Aorta (tissue), 5 donors: Measurements from ENCODE around the gene ABCB1. TPM values are rescaled to one million over a fixed set of nuclear protein-coding genes. Genes with fewer than 3 reads are reported as not detected.

Source experiments
- ATAC-seq: fragments of 200-7000 bp; cut with Tn5 transposase; one replicate; pipeline ENCODE4 v1.9.1; 2022; ENCODE audit warnings: moderate library complexity; ENCODE audit not compliant: low FRiP score
- DNase-seq, 2 donors: peaks; one replicate each; pipeline ENCODE4 v3.0.0-alpha.2; 2020
- H3K27ac ChIP-seq, 2 donors: one replicate each; pipeline ENCODE4 v1.5.1; 2013; ENCODE audit warnings: low read length in 2 of 2, mild to moderate bottlenecking in 2 of 2, moderate library complexity in 2 of 2, control low read depth in 1 of 2, inconsistent platforms in 1 of 2, low read depth in 1 of 2
- H3K27me3 ChIP-seq, 2 donors: one replicate each; pipeline ENCODE4 v1.6.1; 2013; ENCODE audit warnings: control low read depth in 1 of 2, low read length in 1 of 2, mild to moderate bottlenecking in 1 of 2, moderate library complexity in 1 of 2; ENCODE audit not compliant: insufficient read depth in 2 of 2, control insufficient read depth in 1 of 2
- H3K36me3 ChIP-seq, 2 donors: one replicate each; pipeline ENCODE4 v1.6.1; 2013; ENCODE audit warnings: control low read depth in 1 of 2, low read length in 1 of 2, mild to moderate bottlenecking in 1 of 2; ENCODE audit not compliant: insufficient read depth in 2 of 2, control insufficient read depth in 1 of 2
- H3K4me1 ChIP-seq, 2 donors: one replicate each; pipeline ENCODE4 v1.6.1; 2013; ENCODE audit warnings: low read length in 2 of 2, control low read depth in 1 of 2, mild to moderate bottlenecking in 1 of 2, moderate library complexity in 1 of 2; ENCODE audit not compliant: insufficient read depth in 2 of 2, control insufficient read depth in 1 of 2
- H3K4me3 ChIP-seq, 2 donors: one replicate each; pipeline ENCODE4 v1.5.1; 2013; ENCODE audit warnings: low read length in 2 of 2, control low read depth in 1 of 2, mild to moderate bottlenecking in 1 of 2
- H3K9me3 ChIP-seq: one replicate; pipeline ENCODE4 v1.6.1; 2013; ENCODE audit warnings: mild to moderate bottlenecking, low read length; ENCODE audit not compliant: control insufficient read depth
- WGBS, 2 donors: extraction: QIAGEN DNeasy Blood & Tissue Kit; methylation state at CpG; one replicate each; pipeline ENCODE4 v1.1.7; 2013; 5-methylcytosine and 5-hydroxymethylcytosine counted together
- intact Hi-C, 2 donors: fragments of 100-400 bp; cut with DNase I; formaldehyde crosslinking; loops; one replicate each; pipeline versions ENCODE4 v1.14.2 to v1.15.0; 2022
- long read RNA-seq, 2 donors: library from polyadenylated mRNA; unstranded; transcript quantifications; one replicate each; pipeline ENCODE4 v2.0.0, GENCODE V29; 2020 to 2021
- polyA plus RNA-seq, 2 donors: library from polyadenylated mRNA; stranded (reverse); fragments of 200-250 nt; gene quantifications; one replicate each; pipeline ENCODE4 v1.2.3, GENCODE V29; 2013
- total RNA-seq, 2 donors: library from RNA; stranded (reverse); fragmentation: NEBNext Ultra II Directional; extraction: Animal tissue kit (Norgen Biotek cat#: 25700); gene quantifications; one replicate each; pipeline ENCODE4 v1.2.1, GENCODE V29; 2021
- donor health status: healthy with polysubstance abuse.
- donor health status: Bipolar disorder and iron deficiency.
- donor health status: DM: no; HTN: no; CAD: no.
- donor health status: DM: no; HTN: no; CAD: no.
- donor health status: DM: yes; HTN: yes; CAD: no.

The ABCB1 gene
- total RNA-seq (10 to 100 TPM in 1 of 2 donors, 1 to 10 TPM in 1; 2.3 to 10.6 TPM), polyA plus RNA-seq (1 to 10 TPM in 1 of 2 donors, under 1 TPM in 1; 0.05 to 3.3 TPM)
- long read RNA-seq, donor 1, partial matches to known transcripts, result 1 of 1 reads
- long read RNA-seq, donor 1, other reads (novel, unspliced or antisense), result 0 of 1 reads
- long read RNA-seq, donor 2, full-length matches to known transcripts, result 2 of 10 reads
- long read RNA-seq, donor 2, partial matches to known transcripts, result 2 of 10 reads
- long read RNA-seq, donor 2, other reads (novel, unspliced or antisense), result 6 of 10 reads

DNA sequence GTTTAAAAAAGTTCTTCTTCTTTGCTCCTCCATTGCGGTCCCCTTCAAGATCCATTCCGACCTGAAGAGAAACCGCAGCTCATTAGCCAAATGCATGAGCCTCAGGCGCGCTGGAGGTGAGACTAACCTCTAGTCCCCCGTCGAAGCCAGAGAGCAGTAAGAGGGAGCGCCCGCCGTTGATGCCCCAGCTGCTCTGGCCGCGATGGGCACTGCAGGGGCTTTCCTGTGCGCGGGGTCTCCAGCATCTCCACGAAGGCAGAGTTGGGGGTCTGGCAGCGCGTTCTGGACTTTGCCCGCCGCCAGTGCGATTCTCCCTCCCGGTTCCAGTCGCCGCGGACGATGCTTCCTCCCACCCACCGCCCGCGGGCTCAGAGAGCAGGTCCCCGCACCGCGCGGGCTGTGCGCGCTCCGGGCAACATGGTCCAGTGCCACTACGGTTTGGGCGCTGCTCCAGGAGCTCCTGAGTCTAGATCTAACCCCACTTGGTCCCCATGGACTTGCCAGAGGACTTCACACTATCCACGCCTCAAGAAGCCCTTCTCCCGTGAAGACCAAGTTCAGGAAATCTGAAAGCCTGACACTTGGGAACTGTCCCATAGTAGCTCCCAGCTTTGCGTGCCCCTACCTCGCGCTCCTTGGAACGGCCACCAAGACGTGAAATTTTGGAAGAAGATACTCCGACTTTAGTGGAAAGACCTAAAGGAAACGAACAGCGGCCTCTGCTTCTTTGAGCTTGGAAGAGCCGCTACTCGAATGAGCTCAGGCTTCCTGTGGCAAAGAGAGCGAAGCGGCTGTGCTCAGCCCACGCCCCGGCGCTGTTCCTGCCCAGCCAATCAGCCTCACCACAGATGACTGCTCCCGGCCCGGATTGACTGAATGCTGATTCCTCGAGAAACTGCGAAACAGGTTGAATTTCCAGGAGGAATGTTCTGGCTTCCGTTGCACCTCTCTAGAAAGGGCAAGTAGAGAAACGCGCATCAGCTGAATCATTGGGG lies at the start of gene ABCB1:
Gene ABCB1, minus strand, starts transcription at position 755 of the 995 bp plus-strand sequence. Its CDS starts 700 bp downstream, at position 55.
- H3K27me3 ChIP-seq, result no peaks in the 10 kb centered on the region
- no peaks in the 10 kb centered on the region for H3K36me3 ChIP-seq
- intact Hi-C loops, result no loop called here
- peak; percentile 90 for ATAC-seq
- peak; percentile 61 to 82 for DNase-seq
- 2 to 3% methylated on average over 56 to 61 of the region's 61 CpGs for WGBS, 2 donors
- peak within 1 kb of the TSS in 1 of 2 donors; percentile 17 for H3K4me3 ChIP-seq
- no peaks in the 10 kb centered on the region for H3K4me1 ChIP-seq
- no peak within 1 kb of the TSS for H3K27ac ChIP-seq
- H3K9me3 ChIP-seq, result no peaks in the 10 kb centered on the region

DNA sequence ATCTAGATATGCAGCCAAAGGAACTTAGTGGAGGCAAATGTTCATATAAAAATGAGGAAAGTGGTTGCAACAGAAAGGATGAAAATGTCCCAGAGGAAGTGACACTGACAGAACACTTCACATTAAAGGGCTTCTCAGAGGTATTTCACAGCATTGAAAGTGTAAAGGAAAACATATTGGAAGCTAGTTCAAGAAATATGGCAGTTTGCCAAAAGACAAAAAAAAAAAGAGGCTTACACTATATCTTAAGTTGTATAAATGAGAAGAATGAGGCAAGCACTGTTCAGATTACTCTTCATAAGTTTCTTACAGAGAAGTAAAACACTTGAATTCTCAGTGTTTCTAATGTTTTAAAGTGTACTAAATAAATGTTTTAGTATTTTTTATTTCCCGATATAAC lies 47.6 kb upstream of the ABCB1 start:
- DNase-seq (no peak), ATAC-seq (no peak)
- Histone ChIP-seq H3K27me3 (no peaks in the 10 kb centered on the region), H3K36me3 (no peaks in the 10 kb centered on the region), H3K4me3 (no peak overlapping the region), H3K9me3 (no peaks in the 10 kb centered on the region), H3K4me1 (no peaks in the 10 kb centered on the region), H3K27ac (no peak overlapping the region)
- intact Hi-C loops, result no loop called here
- 93 to 96% methylated on average over 1 of the region's 1 CpG for WGBS, 2 donors

DNA sequence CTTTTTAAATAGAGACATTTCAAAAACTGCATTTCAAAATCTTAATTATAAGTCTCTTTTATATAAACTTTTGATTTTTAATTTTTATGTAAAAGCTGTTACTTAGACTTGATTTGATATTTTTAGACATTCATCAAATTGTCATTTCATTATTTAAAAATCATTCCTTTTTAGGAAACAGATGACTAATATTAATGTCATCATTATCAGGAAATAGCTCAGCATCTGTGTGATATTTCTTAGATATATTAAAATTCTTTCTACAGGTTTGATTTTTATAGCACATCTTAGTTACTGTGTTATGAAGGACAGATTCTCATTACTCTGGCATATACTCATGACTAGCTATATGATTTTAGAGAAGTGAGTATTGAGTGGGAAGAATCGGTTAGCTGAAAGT lies 44.8 kb upstream of the ABCB1 start:
- ATAC-seq, result no peak
- Histone ChIP-seq H3K36me3 (no peaks in the 10 kb centered on the region), H3K4me3 (no peak overlapping the region), H3K4me1 (no peaks in the 10 kb centered on the region), H3K27ac (no peak overlapping the region), H3K27me3 (no peaks in the 10 kb centered on the region), H3K9me3 (no peaks in the 10 kb centered on the region)
- 89 to 90% methylated on average over 1 of the region's 1 CpG for WGBS, 2 donors
- DNase-seq, result no peak
- intact Hi-C loops, result no loop called here

DNA sequence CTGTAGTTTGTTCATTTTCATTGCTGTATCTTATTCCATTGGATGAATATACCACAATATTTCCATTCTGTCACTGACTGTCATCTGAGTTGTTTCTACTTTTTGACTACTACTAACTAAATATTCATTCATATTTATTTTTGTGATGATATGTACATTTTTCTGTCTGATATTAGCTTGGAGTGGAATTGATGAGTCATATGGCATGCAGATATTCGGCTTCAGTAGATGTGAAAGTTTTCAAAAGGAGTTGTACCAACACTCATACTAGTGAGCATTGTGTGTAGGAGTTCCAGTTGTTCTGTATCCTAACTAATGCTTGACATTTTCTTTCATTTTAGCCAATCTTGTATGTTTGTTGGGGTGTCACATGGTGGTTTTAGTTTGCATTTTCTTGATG lies 35.2 kb upstream of the ABCB1 start:
- 67 to 69% methylated on average over 1 of the region's 1 CpG for WGBS, 2 donors
- intact Hi-C loops, result no loop called here
- no peaks in the 10 kb centered on the region for H3K9me3 ChIP-seq
- H3K4me1 ChIP-seq, result no peaks in the 10 kb centered on the region
- H3K36me3 ChIP-seq, result no peaks in the 10 kb centered on the region
- DNase-seq, result no peak
- no peak for ATAC-seq
- no peak overlapping the region for H3K27ac ChIP-seq
- H3K4me3 ChIP-seq, result no peak overlapping the region
- H3K27me3 ChIP-seq, result no peaks in the 10 kb centered on the region

DNA sequence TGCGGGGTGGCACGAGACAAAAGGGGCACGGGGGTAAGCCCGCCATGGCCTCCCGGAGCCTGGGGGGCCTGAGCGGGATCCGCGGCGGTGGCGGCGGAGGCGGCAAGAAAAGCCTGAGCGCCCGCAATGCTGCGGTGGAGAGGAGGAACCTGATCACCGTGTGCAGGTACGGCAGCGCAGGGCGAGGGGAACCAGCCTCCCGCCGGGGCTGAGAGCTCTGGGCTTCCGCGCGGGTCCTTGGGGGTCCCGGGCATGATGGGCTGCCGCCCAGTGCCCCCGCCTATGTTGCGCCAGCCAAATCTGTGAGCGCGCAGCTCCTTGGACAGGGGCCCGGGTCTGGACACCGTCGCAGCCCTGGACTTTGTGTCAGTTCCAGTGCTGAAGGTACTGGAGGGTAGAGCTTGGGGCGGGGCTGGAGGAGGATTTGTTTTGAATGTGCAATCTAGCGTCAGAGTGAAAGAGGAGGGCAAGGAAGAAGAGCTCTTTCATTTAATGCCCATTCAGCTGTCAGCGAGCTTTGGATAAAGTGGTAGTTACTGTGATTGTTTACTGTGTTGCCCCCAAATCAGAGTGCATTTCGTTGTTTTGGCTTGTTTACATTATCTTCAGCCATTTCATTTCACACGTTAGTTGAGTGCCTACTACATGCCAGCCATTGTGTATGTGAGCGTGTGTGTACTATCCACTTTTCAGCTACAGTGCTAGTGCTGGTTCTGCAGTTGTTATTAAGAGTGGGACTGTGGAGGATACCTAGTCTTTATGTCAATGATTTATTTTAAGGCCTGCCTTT lies 28.3 kb upstream of the ABCB1 start:
- Histone ChIP-seq H3K4me3 (peak overlapping the region; percentile 58 to 60), H3K9me3 (no peaks in the 10 kb centered on the region), H3K27ac (no peak overlapping the region), H3K27me3 (no peaks in the 10 kb centered on the region), H3K4me1 (no peaks in the 10 kb centered on the region), H3K36me3 (no peaks in the 10 kb centered on the region)
- WGBS, 2 donors, result 6 to 7% methylated on average over 38 to 39 of the region's 39 CpGs
- ATAC-seq (peak; percentile 31), DNase-seq (peak; percentile 40 to 75)
- intact Hi-C loops, result no loop called here

DNA sequence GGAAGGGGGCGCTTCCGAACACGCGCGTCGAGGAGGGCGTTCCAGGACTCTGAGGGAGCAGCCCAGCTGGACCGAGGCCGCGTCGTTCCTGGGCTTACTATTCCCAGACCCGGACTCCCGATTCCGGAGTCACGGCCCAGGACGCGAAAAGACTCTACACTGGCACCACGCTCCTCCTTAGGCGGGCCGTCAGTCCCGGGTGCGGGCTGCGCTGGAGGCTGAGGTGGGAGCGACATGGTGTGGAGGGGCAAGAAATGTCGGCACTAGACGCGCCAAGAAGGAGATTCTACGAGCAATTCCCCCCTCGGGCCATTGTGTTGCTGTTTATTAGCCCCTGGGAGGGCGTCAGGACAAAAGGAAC lies 26.9 kb upstream of the ABCB1 start:
- DNase-seq, result peak; percentile 47 to 80
- H3K9me3 ChIP-seq, result no peaks in the 10 kb centered on the region
- H3K4me3 ChIP-seq, result peak overlapping the region; percentile 58 to 60
- intact Hi-C loops, result no loop called here
- no peaks in the 10 kb centered on the region for H3K36me3 ChIP-seq
- no peaks in the 10 kb centered on the region for H3K4me1 ChIP-seq
- peak; percentile 42 for ATAC-seq
- H3K27me3 ChIP-seq, result no peaks in the 10 kb centered on the region
- no peak overlapping the region for H3K27ac ChIP-seq
- 2% methylated on average over 30 of the region's 30 CpGs for WGBS, 2 donors

DNA sequence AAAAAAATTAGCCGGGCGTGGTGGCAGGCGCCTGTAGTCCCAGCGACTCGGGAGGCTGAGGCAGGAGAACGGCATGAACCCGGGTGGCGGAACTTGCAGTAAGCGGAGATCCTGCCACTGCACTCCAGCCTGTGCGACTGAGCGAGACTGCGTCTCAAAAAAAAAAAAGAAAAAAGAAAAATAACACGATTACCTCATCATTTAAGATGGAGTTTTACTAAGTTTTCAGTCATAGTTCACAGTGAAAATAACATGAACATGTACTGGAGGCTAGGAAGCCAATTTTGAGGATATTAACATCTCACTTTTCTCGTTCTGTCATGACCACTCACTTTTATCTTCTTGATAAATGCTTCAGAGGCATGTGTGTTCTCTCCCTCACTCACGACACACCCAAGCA lies 24.4 kb upstream of the ABCB1 start:
- no peak for ATAC-seq
- intact Hi-C loops, result no loop called here
- no peaks in the 10 kb centered on the region for H3K9me3 ChIP-seq
- H3K27ac ChIP-seq, result no peak overlapping the region
- no peaks in the 10 kb centered on the region for H3K36me3 ChIP-seq
- 83% methylated on average over 15 of the region's 15 CpGs for WGBS, 2 donors
- no peaks in the 10 kb centered on the region for H3K4me1 ChIP-seq
- no peak for DNase-seq
- no peak overlapping the region for H3K4me3 ChIP-seq
- no peaks in the 10 kb centered on the region for H3K27me3 ChIP-seq

DNA sequence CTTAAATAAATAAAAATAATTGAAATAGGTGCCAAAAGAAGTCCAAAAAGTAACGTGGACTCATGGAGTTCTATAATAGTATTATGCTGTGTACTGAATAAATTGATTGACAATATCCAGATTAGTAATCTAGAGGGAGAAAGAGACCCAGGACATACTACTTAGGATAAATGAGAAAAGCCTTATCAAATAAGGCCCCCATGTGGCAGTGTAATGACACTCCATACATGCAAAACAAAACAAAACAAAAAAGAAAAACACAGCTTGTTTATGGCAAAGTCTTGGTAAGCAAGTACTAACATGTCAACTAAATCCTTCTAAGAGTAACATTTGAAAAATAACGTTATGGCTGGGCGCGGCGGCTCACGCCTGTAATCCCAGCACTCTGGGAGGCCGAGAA lies 23.9 kb upstream of the ABCB1 start:
- Histone ChIP-seq H3K27me3 (no peaks in the 10 kb centered on the region), H3K9me3 (no peaks in the 10 kb centered on the region), H3K36me3 (no peaks in the 10 kb centered on the region), H3K4me3 (no peak overlapping the region), H3K4me1 (no peaks in the 10 kb centered on the region), H3K27ac (no peak overlapping the region)
- intact Hi-C loops, result no loop called here
- WGBS, 2 donors, result 77 to 79% methylated on average over 7 of the region's 7 CpGs
- no peak for ATAC-seq
- no peak for DNase-seq
